NOMO-1 treated with DMSO at 0.1 percent for 48 hours (cell line): ENCODE data around the gene ANKH.
"Not testable (repeated sequence)": the region's sequence is repeated elsewhere in the genome, so short reads cannot be mapped to it uniquely, and the experiment has no call there.

Experiments
- DNase-seq: peaks from one replicate; lab custom pipeline; 2025; ENCODE audit not compliant: unreplicated experiment; lab: John Stamatoyannopoulos, UW

Gene ANKH

GRCh38 chr5:14830210-14831005 is 41.2 kb downstream of the ANKH start:
- DNase-seq: no peak

GRCh38 chr5:14829396-14829795 is 42.2 kb downstream of the ANKH start:
- no peak for DNase-seq

DNA sequence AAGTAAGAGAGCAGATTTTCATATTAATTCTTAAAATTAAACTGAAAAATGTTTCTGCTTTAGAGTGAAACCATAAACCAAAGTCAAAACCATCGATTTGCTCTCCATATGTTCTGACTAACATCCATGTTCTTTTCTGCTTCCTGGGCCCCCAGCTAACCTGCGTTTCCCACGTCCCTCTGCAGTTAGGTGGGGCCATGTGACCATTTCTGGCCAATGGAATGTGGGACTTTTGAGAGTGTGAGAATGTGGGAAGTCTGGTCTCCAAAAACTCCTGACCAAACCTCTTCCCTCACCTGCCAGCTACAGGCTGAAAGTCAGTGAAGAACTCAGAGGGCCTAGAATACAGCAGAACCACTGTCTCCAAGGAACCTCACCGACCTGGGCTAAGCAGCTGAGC is 44.9 kb downstream of the ANKH start:
- no peak for DNase-seq

DNA sequence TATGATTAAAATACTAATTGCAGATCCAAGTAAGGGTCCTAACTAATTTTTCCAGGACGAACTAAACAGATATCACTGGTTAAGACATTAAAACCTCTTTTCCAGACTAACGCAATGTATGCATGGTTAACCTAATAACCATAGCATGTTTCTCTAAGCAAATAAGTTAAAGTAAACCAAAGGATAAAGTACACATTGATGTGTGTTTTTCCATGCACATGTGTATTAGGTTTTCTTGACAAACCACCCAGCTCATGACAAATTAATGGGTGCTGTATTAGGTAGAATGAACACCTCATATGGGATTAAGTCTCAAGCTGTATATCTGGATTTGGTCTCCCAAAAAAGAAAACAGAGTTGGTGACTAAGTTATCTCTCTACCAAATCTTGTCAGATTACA is 45.6 kb downstream of the ANKH start:
- DNase-seq: no peak

DNA sequence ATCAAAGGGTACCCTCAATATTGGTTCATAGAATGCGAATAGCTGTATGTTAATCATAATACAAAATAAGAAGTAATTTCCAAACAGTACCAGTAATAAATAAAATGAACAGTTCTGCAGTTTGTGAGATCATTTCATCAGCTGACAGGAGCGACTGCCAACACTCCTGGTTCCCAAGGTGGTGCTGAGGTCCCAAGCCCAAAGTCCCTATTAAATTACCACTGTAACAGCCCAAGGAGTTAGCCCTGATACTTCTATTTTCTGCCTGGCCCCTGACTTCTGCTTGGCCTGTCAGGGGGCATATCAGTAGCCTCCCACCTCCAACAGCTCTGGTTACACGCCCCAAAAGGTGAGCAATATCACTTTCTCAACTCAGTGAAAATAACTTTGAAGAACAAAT is 47.1 kb downstream of the ANKH start:
- no peak for DNase-seq

- no peak for DNase-seq
Measured at GRCh38 chr5:14821100-14821845, 50.3 kb downstream of the ANKH start.

GRCh38 chr5:14818931-14819790 is 52.4 kb downstream of the ANKH start:
- no peak for DNase-seq

- not testable (repeated sequence) for DNase-seq
Measured at GRCh38 chr5:14817762-14818136, 53.8 kb downstream of the ANKH start.

GRCh38 chr5:14816999-14817761 is 54.4 kb downstream of the ANKH start:
- DNase-seq: no peak

GRCh38 chr5:14816374-14816998 is 55.1 kb downstream of the ANKH start:
- DNase-seq: peak; percentile 27

- DNase-seq: no peak
Measured at GRCh38 chr5:14813747-14814146, 57.8 kb downstream of the ANKH start.

DNA sequence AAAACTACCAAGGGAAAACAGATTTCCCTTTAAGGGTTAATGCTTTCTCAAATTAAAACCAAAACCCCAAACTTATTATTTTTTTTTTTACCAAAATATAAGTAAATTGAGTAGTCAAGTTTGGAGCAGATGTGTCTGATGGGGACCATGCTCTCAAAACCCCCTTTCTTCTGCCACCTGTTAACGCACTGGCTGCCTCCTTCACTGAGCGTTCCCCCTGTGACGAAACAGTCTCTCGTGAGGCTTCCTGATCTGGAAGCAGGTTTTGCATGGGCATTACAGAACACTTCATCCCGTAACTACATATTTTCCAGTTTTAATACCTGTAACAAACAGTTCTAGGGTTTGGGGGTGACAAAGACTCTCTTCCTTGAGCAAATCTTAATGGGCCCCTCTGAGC is 59.4 kb downstream of the ANKH start:
- no peak for DNase-seq

GRCh38 chr5:14810928-14811572 is 60.5 kb downstream of the ANKH start:
- DNase-seq: no peak

- no peak for DNase-seq
Measured at GRCh38 chr5:14810282-14810681, 61.3 kb downstream of the ANKH start.

DNA sequence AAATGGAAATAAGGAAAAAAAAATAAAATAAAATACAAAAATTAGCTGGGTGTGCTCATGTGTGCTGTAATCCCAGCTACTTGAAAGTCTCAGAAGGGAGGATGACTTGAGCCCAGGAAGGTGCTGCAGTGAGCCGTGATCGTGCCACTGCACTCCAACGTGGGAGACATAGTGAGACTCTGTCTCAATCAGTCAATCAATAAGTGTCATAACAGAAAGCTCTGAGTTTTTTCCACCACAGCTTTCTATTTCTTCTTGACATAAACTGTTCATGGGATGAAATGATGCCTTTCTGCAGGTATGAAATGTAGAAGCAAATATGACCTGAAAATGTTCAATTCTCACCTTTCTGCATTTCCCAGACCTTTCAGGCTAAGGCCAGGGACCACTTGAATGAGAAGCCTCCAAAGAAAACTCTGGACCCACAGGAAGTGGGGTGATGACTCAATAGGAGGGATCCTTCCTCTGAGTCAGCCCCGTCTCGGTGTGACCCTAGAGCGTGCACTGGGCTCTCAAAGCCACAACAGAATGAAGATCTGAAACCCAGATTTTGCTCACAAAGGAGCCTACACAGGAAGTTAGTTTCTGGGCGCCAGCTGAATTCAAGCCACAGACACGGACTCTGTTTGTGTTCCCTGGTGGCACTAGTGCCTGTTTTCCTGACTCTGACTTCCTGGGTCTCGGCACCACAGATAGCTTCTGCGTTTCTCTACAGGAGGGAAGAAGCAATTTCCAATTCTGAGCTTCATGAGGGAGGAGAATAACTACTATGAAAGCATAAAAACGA is 62.0 kb downstream of the ANKH start:
- peak; percentile 99 for DNase-seq

GRCh38 chr5:14807471-14807870 is 64.1 kb downstream of the ANKH start:
- DNase-seq: no peak

DNA sequence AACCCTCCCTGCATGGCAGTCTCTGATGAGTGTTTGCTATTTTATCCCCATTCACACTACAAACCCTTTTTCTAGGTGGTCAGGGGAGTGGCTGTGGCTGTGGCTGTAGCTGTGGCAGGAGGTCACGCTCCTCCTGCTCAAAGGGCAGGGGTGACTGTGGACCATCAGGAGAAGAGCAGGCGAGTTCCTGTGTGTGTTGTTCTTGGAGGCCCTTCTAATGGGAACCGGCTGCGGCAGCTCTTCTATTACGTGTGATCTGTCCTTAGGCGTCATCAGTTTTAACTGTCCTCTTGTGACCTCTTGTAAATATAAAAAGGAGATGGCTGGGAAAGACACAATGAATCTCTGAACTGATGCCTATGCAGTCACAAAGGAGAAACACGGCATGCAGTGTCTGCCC is 65.1 kb downstream of the ANKH start:
- DNase-seq: no peak

GRCh38 chr5:14802541-14802940 is 69.0 kb downstream of the ANKH start:
- DNase-seq: no peak

- no peak for DNase-seq
Measured at GRCh38 chr5:14801792-14802191, 69.8 kb downstream of the ANKH start.
